CD4-positive, alpha-beta T cell treated with Interleukin-4 for 4 hours (primary cell): ENCODE data around the gene GABRB1.

ENCODE experiments used
- DNase-seq: peaks from one replicate; pipeline ENCODE4 v3.0.0-alpha.2; 2020

GABRB1 gene

DNA sequence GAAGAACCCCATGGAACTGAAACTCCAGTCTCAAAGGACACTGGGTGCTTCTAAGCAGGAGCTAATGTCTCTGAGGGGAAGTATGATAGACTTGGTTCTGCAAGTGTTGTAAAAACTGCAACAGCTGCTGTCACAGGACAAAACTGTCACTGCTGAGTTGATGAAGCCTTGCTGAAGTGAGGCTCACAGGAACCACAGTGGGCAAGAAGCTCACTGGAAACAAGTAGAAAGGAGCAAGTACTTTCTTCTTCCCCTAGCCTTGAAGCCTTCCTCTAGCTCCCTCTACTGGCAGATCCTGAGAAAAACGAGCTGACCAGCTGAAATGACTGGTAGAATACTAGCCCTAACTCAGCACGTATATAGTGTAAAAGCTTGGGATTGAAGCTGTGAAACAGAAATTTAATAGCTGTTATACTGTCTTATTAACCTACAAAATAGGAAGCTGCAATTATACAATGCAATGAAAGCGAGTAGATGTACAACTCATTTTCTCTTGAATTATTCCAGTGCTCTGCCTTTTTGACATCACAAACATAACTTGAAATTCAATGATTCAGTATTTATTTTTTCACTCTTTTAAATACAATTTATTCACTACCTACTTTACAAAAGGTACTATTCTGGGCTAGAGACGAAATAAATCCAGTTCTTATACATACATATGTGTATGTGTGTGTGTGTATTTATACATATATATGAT is 91.4 kb downstream of the GABRB1 start:
- DNase-seq = peak; percentile 65

DNA sequence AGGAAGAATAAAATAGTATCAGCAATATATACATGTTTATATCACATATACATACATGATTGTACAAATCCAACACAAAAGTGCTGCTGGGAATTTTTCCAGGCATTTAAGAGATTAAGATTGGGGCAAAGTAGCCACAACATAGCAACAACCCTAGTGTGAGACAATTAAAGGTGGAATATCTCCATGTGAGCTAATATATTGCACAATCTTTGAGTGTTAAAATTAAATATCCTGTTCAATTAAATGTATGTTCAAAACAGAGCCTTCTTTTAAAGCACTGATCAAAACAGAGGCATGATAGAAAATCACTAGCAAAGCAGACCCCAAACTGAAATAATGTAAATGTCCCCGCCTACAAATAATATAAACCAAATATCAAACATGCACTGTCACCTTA is 97.6 kb downstream of the GABRB1 start:
- no peak for DNase-seq

DNA sequence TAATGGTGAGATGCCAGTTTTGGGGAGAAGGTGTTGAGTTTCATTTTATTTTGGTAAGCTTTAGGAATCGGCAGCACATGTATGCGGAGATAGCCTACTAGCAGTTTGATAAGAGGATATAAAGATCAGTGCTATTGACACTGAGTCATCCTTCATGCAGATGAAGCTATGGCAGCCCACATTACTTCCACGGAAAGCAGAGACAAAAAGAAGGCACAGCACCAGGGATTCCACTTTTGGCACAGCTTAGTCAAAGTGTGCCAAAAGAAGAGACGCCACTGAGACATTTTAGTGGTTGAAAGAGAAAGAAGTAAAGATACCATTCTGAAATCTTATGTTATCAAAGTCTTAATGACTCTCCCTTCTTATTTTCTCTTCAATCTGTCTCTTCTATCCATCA is 103.8 kb downstream of the GABRB1 start:
- DNase-seq = no peak

DNA sequence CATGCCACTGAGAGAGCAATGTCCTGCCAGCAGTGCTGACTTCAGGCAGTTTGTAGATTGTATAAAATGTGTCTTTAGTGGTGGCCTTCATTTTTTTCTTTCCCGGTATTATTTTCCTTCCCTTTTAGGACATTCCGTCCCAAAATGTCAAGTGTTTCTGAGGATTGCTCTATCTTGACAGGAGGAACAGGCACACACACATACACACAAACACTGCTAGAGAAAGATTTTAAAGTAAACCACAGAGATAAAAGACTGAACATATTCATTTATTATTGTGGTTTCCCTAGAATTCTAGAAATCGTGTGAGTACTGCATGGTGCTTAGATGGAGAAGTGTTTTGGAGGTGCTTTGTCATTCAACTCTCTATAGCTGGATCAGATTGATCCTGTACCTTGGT is 111.9 kb downstream of the GABRB1 start:
- DNase-seq = no peak

DNA sequence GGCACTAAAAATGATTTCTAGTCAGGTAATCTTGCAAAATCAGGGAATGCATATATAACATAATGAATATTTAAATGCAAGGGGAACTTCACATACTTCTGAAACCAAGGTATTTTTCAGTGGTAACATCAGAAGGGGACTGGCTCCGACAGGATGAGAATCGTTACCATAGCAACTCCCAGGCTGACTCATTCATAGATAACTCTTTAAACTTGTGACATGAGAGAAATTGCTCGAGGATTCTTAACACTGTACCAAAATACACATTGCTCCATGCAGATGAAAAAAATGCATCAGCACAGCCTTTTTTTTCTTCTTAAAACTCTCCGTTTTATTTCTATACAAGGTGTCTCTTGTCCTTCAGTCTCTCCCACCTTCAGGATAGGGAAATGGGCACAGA is 114.3 kb downstream of the GABRB1 start:
- DNase-seq = no peak

DNA sequence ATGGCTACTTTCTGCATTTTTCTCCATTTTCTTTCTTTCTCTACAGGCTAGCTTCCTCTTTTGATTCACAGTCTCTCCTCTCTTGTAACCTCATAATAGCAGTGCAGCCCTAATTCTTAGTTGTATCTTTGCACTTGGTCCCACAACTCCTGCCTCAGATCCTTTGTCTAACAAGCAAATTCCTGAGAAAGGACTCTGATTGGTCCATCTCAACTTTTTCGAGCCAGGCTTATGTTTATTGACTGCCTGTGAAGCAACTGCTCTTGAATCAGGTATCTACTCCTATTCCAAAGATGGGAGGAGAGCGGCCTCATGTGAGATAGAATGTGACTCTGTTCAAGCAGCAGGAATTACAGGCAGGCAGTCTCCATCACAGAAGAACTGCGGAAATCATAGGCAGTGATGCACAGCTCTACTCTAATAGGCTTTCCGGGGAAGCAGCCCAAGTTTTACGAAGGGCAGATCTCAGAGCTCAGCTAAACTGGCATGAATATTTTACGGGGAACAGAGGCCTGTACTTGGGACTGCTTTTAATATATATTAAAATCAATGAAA is 123.5 kb downstream of the GABRB1 start:
- no peak for DNase-seq

DNA sequence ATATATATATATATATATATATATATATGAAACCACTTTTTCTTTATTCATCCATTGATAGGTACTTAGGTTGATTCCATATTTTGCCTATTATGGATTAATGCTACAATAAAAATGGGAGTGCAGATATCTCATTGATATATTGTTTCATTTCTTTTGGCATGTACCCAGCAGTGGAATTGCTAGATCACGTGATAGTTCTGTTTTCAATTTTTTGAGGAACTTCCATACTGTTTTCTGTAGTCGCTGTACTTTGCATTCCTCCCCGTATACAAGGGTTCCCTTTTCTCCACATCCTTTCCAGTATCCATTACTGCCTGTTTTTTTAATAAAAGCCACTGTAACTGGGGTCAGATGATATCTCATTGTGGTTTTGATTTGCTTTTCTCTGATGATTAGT is 124.6 kb downstream of the GABRB1 start:
- DNase-seq = no peak

DNA sequence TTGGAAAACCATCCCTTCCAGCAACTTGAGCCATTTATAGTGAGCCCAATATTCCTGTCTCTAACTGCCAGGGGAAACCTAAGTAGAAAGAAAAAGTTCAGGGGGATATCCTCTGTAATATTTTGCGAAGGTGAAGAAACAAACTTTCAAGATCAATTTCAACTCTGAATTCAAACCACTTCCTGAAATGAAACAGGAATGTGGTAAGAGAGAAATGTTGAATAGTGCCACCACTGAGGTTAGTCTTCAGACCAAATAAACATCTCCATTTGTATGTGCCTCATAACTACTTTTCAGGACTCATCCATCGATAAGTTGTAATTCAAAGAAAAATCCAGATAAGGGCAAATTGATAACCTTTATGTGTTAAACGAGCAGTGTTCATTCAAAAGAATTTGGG is 128.7 kb downstream of the GABRB1 start:
- no peak for DNase-seq

DNA sequence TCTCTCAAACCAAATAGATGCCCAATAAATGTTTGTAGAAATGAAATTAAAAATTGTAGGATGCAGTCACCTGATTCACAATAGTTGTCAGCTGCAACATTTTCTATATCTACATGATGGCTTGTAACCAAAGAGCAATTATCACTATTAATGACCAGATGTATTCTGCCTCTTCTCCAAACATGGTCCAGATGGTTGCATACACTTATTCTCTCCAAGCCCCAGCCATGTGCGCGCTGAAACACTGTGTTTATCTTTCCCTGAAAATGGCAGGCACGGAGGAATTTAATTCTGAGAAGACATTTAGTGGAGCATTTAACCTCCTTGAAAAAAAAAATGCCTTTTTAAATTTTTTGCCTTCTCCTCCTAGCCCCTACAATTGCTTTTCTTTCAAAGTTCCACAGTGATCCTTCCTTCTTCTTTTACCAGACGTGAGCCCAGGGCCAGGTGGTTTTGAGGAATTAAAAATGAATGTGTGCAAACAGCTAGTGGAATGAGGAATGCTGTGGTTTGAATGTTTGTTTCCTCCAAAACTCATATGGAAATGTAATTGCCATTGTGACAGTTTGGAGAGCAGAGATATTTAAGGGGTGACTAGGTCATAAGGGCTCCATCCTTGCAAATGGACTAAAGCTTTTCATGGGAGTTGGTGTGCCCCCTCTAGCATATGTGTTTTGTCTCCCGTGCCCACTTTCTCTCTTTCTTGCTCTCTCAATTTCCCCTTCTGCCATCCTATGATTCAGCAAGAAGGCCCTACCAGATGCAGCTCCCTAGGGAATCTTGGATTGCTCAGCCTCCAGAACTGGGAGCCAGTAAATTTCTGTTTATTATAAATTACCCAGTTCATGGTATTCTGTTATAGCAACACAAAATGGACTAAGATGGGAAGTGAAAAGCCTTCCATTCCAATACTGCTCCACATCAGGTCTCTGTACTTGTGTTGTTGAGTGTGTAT is 136.0 kb downstream of the GABRB1 start:
- no peak for DNase-seq

DNA sequence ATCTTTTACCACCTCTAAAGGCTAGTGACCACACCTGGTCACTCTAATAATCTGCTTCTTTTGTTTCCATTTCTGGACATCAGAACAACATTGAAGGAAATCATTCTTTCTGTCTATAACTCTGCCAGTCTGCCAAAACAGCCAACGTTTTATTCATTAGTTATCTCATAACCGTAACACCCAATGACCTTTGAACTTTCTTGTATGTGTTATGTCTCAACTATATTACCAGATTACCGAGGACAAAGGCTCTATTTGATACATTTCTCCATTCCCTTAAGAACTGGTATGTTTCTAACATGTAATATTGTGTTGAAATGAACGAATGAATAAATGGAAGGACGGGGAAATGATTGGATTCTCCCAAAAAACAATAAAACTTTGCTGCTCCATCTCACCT is 152.7 kb downstream of the GABRB1 start:
- DNase-seq = no peak

DNA sequence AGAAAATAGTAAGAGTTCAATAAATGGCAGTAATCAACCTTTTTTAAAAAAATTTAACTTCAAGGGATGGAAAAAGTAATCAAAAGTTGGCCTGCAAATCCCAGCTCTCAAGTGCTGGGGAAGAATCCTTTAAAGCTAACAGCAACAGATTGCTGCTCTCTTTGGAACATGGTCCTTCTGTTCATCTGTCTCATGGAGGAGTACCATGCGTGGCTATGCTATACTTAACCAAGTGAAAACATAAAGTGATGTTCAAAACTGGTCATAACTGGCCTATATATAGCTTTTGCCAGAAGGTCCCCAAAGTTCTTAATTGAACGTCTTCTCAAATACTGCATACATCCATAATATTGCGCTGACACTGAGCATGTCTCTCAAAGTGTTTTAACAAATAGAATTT is 154.4 kb downstream of the GABRB1 start:
- DNase-seq = no peak

DNA sequence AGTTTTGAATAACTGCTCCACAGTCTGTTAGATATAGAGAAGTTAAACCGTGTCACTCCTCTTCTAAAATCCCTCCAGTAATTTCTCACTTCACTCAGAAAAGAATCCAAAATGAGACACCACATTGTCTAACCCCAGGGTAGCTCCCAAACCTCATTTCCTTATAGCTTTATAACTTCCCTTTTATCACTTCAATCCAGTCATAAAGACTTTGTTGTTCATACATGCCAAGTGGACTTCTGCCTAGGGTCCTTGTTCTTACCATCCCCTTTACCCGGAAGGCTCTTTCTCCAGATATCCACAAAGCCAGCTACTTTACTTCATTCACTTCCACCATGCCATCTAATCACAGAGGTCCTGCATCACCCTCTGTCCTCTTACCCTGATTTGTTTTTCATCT is 156.2 kb downstream of the GABRB1 start:
- no peak for DNase-seq

DNA sequence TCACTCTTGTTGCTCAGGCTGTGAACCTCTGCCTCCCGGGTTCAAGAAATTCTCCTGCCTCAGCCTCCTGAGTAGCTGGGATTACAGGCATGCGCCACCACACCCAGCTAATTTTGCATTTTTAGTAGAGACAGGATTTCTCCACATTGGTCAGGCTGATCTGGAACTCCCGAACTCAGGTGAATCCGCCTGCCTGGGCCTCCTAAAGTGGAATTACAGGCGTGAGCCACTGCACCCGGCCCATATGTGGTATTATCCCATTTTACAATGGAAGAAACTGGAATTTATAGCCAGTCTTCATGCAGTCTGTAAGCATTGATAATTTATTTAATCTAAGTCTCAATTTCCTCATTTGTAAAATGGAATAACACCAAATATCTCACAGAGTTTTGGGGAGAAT is 161.8 kb downstream of the GABRB1 start:
- DNase-seq = no peak

DNA sequence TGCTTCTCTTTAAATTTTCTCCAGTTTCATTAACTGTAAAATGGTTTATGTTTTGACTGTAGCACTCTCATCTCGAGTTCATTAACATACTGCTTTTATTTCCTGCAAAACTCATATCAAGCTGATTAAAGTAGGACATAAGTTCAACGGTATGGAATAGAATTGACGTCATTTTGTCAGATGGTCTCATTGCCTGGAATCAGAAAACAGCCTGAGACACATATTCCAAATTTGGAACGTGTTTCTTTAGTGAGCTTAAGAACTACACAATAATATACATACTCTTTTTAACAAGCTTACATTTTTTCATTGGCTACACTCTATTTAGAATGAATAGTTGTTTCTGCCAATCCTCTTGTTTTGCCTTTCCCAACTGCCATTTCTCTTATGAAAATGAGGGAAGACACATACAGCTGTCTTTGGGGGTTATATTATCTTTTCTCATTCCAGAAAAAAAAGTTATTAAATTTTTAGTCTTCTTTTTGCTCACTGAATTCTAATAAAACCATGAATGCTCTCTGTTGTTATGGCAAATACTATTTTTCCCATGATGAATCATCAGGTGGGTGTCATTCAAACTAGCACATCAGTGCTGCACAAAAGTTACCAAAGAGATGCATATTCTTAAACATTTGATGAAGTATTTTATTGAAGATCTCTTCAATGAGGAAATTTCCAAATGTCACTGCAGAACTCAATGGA is 162.8 kb downstream of the GABRB1 start:
- no peak for DNase-seq

DNA sequence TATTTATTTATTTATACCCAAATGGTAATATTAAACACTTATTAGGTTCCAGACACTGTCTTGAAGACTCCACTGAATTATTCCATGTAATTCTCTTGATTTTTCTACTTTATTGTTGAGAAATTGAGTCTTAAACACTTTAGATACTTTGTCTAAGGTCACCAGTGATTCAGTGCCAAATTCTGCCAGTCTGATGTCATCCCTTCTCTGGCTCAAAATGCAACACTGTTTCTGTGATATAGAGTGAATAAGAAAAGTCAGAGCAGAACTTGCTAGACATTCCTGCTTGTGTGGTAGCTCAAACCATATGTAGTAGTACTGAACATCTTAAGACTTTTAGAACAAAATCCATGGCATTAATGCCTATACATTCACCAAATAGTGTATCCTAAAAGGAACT is 164.3 kb downstream of the GABRB1 start:
- no peak for DNase-seq

DNA sequence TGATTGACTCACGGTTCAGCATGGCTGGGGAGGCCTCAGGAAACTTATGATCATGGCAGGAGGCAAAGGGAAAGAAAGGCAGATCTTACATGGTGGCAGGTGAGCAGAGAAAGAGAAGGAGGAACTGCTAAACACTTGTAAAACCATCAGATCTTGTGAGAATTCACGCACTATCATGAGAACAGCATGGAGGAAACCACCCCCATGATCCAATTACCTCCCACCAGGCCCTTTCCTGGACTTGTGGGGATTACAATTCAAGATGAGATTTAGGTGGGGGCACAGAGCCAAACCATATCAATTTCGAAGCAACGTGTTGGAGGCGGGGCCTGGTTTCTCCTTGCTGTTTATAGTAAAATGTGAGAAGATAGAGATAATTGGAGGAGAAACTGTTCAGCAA is 167.4 kb downstream of the GABRB1 start:
- no peak for DNase-seq

DNA sequence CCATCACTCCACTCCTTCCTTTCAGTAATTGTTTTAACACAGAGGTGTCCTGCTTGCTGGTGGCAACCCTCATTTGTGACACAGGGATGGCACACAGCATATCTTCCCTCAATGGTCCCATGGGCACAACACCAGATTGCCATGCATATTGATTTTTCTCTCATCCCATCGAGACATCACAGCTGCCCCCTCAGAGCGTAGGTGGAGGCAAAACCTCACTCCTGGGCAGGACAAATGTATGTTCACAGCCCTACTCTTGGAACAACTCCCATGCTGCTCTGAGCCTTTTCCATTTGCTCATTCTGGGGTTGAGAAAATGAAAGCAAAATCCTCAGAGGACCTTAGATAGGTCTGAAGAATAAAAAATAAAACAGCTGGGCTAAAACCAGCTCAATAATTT is 172.2 kb downstream of the GABRB1 start:
- no peak for DNase-seq

DNA sequence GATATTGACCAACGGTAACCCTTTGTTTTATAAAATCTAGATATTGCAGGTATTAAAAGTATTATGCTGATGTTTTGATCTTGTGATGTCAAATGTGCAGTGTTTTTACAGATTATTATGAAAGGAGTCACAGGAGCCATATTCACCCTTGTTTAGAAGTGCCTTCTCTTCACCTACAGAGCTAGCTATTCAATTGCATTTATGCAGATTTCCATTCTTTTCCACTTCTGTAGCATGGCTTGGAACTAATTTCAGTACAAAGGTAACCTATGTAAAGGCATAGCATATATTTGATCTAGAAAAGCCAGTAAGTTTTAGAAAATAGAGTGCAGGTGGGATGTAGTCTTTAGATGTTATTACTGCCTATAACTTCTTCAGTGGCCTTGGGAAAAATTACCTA is 176.2 kb downstream of the GABRB1 start:
- DNase-seq = no peak

DNA sequence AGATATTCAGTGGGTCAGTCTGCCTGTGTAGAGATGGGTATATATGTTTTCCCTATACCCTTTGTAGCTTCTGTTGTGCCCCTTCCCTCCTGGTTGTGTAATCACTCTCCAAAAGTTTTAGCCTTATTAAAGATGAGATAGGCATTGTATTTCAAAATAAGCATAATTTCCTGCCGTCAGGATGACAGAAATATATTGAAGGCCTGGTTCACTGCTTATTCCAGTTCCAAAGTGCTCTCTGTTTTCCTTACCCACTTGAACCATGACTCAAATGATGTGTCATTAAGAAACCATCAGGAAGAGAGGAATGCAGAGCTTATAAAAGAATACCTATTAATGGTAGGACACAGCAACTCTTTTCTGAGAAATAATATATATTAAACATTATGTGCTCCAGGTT is 178.5 kb downstream of the GABRB1 start:
- DNase-seq = no peak

DNA sequence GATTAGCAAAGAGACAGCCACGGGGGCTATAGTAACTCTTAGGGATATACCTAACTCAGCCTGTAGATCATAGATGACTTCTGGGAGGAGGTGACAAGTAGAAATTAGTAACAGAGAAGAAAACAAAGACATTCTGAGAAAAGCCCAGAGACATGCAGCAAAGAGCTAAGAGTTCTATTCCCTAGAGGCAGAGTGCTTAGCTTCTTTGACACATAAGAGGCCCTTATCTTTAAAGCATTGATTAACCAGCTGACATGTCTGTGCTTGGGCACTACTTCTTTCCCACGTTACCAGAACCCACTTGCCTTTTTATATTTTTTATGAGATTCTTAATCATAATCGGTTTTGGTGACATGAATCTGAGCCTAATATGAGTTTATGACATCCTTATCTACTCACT is 179.5 kb downstream of the GABRB1 start:
- no peak for DNase-seq

DNA sequence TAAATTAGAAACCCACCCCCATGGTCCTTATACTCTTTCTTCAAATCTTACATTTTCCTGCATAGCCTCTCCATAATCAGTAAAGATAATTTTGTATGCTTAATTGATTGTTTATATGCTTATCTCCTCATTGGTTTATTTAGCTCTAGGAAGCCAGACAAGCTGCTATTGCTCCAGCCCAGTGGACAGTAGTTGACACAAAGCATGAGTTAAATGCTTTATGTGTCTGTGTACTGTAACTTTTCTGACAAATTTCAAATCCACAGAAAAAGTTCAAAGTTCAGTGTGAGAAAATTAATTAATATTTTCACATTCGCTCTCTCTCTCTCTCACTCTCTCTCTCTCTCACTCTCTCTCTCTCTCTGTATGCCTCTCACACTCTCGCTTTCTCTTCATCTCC is 181.7 kb downstream of the GABRB1 start:
- no peak for DNase-seq

DNA sequence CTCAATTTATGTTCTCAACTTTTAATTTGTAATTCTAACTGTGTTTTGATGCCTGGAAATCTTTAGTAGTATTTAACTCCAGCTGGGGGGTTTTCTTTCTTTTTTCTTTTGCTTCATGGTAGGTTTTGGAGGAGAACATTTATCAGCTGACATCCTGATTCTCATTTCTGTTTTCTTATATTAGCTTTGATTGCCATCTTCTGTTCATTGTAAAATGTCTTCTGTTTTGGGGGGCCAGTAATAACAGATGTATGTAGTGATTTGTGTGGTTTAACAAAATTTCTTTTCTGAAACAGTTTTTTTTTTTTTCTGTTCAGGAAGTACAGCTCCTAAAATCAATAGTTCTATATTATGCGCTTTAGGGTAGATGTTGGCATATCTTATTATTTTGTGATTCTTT is 182.2 kb downstream of the GABRB1 start:
- DNase-seq = no peak

DNA sequence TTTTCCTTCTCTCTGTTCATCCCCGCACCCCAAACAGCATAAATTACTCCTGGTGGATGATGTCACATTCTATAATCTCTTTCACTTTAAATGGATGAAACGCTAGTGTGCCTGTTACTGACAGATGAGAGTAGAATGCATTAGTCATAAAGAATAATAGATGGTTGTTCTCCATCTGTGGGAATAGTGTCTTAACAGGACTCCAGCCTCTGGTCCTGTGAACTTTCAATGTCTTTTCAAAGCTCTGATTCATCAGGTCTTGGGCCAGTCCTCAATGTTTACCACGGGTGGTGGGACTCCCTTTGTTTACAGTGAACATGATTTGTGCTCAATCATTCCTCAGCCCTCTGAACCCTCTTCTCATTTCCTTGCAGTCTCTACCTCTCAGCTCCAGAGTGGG is 182.6 kb downstream of the GABRB1 start:
- no peak for DNase-seq

DNA sequence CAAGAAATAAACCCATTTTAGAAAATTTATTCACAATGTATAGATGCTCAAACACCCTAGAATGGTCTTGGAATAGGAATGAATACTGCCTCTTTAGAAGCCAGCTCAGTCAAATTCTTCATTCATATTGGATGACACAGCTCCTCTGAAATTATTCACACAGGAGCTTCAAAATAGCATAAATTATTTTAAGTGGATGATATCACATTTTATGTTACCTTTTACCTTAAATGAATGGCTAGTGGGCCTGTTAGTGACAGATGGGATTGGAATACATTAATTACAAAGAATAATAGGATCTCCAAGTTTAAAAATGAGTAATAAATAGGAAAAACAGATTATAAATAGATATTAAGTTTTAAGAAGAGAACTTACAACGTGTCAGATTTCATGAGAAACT is 184.4 kb downstream of the GABRB1 start:
- no peak for DNase-seq
